ENCODE results near the gene PRKCQ.
"Not testable (repeated sequence)": the region's sequence is repeated elsewhere in the genome, so short reads cannot be mapped to it uniquely, and the experiment has no call there.

Gene PRKCQ

DNA sequence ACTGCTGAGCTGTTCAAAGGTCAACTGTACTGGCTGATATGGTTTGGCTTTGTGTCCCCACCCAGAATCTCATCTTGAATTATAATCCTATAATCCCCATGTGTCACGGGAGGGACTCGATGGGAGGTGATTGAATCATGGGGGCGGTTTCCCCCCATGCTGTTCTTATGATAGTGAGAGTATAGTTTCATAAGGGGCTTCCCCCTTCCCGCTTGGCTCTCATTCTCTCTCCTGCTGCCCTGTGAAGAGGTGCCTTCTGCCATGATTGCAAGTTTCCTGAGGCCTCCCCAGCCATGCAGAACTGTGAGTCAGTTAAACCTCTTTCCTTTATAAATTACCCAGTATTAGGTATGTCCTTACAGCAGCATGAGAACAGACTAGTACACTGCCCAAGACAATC is 140.2 kb downstream of the PRKCQ start:
- DNase-seq: not testable (repeated sequence)

DNA sequence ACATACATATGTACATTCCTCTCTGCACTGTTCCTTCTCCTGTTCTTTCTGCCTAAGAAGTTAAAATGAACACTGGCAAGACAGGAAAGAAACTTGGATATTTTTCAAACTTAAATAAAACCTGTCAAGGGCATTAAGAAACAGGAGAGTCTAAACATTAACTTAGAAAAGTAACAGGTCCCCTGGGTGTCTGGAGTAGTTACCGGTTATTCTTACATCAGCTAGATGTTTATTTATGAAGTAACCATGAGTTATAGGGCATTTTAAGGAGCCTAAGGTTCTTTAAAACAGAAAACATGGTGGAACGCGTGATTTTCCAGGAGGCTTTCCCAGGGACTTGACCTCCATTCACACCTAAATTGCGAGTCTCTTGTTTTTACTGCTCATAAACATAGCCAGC is 148.2 kb downstream of the PRKCQ start:
- no peak for DNase-seq

DNA sequence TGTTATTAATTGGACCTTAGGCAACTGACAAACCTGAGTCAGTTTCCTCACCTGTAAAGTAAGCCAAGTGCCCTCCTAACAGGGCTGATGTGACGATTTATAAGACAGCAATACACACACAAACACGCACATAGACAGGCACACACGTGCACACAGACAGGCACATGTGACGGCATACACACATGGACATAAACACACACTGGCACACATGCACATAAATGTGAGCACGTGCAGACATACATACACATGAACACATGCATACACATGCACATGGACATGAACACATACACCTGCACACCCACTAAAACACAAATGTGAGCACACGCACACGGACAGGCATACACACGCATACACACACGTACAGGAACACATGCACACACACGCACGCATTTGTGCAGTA is 148.9 kb downstream of the PRKCQ start:
- DNase-seq: no peak

DNA sequence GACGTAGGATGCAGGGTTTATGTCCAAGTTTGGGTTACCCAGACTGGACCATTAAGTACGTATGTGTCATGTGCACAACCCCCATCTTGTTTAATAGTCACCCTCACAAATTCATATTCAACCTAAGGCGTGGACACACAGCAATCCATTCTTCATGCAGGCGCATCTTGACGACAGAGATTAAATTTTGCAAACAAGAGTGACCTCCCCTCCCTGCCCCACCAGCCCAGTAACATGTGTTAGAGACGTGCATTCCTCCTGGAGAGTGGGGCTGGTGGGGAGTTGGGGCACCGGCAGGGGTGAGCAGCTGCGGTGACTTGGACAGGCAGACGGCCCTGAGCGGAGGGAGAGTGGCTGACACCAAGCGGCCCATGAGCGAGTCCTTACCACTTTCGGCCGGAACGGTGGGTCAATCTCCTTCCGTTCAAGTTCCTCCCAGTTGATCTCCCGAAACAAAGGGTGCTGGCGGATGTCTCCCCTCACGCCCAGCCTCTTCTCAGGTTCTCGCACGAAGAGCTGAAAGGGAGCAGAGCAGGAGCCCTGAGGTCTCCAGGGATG is 149.6 kb downstream of the PRKCQ start:
- DNase-seq: no peak

DNA sequence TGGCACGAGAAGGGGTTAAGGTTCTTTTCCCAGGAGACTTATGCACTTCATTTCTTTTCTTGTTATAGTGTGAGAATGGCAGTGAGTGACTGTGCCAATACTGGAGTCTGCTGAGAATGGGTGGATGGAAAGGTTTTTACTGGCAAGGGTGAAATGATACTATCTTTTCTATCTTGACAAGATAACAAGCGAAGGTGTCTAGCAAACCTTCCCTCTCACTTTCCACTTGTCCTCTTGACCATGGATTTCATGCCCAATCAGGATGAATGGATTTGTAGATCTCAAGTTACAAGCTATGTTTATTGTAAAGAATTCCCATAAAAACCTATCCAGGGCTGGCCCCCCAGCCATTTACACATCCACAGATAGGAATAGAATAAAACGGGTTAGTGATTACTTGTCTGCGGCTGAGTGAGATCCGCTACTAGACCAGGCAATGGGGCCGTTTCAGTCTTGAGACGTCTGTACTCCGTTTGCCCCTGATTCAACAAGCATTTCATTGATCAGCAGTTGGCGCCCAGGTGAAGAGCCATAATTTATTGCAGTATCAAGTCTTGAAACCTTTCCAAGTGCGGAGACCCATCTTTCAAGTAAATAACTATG is 152.6 kb downstream of the PRKCQ start:
- no peak for DNase-seq

DNA sequence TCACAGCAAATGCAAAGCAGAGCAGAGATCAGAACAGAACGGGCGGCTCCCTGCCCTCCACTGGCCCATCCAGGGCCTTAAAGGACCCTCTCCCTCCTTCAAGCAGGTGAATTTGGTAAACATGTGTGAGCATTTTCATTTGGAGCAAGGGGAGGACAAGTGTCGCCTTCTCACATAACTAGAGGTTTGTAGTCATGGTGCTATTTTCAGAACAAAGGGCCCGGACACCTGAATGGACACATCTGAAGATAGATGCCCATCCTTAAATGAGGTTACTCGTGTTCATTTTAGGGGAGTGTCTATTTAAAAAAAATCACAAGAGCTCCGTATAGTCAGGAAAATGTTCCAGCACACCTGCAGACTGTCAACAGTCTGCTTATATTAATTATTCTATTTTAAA is 153.8 kb downstream of the PRKCQ start:
- DNase-seq: no peak

DNA sequence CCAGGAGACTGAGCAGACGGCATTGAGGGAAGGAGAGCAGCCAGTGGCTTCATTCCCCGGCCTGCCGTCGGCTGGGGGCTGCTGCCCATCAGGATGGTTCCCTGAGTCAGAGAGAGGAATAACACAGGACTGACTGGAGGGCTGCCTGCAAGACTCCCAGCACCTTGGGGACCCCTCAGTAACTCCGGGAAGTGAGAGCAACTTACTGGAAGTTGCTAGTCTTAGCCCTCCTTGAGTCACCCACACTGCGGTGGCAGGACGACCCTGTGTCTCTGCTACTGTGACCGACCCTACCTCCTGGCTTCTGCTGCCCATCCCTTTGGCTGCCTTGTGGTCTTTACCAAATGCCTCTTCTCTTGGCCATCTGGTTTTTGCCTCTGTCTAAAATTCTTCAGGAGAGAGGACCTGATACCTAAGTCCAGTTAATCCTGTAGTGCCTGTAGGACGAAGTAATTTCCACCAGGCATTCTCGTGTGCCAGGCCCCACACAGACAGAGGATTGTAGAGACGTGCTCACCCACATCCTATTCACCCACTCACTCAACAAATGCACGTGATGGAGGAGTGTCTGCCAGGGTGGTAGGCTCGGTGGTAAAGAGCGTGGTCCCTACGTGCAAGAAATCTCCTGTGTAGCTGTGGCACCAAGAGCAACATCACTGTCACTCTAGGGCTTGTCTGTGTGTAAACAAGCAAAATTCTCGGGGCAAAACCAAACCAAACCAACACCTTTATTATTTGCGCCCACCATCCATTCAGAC is 156.5 kb downstream of the PRKCQ start:
- no peak for DNase-seq

DNA sequence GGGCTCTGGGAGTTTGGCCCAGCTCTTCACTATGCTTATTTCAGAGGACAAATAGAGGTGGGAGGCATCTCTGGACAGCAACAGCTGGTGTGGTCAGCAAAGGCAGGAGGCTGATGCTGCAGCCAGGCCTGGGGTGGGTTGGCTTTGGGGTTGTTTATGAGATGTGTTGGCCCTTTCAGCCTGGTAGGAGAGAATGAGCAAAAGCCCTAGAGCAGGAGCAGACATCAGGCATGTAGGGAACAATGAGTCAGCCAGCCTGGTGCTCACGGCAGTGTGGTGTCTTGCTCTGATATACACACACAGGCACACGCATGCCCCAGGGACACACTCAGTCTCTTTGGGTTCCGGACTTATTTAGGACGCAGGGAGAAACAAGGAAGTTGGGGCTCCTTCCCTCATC is 157.1 kb downstream of the PRKCQ start:
- no peak for DNase-seq

DNA sequence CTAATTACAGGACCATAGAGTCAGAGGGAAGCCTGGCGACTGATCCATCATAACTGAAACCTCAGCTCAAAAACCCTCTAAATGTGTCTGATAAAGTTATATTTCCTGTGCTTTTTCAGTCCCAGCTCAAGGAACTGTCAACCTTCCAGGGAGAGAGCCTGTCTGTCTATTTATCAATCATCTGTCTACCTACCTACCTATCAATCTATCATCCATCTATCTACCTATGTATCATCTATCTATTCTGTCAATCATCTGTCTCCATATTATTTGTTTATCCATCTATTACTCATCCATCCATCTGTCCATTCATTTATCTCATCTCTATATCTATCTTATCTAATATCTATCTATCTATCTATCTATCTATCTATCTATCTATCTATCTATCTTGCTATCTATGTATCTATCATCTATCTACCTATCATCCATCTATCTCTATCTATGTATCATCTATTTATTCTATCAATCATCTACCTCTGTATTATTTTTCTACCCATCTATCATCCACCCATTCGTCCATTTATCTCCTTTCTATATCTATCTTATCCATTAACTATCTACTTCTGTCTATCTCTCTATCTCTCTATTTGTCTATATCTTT is 161.4 kb downstream of the PRKCQ start:
- DNase-seq: no peak

DNA sequence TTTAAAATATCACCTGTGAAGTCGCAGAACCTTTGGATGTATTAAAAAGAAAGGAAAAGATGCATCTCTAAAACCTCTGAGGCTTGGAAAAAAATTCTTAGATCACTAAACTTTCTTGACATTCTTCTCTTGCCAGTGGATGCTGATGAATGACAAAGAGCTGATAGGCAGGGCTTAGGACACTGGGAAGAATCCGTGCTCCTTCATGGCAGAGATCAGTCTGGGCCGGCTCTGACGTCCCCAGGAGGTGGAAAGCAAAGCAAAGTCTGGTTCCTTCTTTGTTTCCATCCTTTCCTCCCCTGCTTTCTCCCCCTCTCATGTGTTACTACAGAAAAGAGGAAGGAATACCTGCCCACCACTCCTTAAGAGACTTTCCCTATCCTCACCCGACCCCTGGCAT is 161.9 kb downstream of the PRKCQ start:
- no peak for DNase-seq

DNA sequence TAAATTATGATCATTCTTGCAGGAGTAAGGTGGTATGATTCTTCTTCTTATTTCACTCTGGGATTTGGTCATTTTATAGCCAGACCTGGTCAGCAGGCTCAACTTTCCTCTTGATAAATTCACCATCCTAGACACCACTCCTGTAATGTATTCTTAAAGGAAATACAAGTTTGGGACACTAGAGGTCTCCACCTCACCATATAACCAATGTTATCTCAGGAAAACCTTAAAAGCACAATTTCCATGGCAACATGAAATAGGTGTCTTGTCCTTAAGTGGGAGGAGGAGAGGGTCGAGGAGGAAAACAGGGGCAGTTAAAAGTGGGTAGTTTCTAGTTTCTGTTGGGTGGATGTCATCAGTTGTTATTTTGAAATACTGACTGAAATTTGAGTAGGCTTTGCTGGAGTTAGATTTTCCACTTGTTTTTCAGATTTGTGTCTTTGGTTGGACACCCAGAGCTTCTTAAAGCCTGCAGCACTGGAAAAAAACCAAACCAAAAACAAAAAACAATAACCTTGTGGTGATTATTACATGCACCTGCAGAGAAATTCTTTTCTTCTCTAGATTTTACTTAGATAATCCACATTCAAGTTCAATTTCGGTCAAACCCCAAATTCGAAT is 163.1 kb downstream of the PRKCQ start:
- peak in 1 of 2 donors; percentile 66 for DNase-seq

DNA sequence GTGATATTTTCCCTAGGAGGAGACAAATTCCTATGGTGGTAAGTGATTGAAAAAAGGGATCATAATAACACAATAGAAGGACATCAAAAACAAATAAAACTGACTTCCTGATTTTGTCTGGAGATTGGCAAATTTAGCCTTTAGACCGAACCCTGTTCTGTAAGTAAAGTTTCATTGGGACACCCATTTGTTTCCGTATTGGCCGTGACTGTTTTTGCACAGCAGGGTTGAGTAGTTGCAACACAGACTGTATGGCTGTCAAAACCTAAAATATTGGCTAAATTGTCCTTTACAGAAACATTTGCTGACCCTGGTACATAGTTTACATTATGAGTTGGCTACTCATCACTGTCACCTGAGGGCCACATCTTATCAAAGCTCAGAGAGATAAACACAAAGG is 168.6 kb downstream of the PRKCQ start:
- no peak for DNase-seq

DNA sequence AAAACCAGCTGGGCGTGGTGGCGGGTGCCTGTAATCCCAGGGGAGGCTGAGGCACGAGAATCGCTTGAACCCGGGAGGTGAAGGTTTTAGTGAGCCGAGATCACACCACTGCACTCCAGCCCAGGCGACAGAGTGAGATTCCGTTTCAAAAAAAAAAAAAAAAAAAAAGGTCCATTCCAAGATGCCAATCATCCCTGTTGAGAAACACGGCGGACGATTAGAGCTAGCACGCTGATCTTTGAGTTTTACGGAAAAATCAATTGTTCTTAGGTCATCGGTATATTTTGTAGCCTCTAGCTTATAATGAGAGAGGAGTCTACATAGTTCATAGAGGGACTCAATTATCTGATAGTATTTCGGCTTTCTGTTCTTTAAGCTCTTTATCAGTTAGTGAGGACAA is 169.2 kb downstream of the PRKCQ start:
- DNase-seq: no peak

DNA sequence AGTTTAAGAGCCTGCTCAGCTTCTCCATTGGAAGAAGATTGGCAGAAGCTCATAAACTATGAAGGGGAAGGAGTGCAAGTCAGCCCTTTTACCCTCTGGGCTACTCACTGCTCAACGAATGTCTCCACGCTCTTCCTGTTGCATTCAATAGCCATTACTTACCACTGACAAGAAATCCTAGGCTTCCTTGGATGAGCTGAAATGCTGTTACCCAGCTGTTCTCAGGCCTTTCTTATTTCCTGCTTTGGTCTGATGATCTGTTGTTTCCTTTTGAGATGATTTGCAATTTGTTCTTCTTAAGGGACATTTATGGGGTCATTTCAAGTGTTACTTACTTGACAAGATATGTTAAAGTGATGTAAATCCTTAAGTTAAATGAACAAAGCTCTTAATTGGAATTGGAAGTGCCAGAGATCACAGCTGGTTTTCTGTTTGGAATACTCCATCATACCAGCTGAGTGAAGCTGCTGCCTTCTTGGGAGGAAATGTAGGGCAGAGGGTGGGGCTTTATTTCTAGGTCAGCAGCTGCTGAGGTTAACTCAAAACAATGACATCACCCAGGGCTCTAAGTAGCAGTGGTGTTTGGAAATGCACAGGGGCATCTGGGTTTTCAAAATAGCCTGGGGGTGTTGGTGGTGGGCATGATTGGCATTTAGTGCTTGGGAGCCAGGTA is 170.0 kb downstream of the PRKCQ start:
- DNase-seq: no peak

DNA sequence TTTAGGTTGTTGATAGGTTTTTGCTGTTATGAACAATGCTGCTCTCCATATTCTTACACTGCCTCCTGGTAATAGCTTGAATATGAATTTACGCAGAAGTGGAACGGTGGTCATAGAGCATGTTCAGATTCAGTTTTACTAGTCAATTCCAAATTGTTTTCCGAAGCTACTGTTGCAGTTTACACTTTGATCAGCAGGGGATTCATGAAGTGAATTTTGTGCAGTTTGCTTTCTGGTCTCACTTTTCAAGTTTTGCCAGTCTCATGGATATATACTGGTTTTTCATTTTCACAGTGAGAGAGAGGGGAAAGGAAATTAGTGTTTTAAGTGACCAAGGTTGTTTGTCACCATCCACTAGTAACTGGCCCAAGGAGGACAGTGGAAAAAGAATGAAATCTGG is 171.3 kb downstream of the PRKCQ start:
- no peak for DNase-seq

DNA sequence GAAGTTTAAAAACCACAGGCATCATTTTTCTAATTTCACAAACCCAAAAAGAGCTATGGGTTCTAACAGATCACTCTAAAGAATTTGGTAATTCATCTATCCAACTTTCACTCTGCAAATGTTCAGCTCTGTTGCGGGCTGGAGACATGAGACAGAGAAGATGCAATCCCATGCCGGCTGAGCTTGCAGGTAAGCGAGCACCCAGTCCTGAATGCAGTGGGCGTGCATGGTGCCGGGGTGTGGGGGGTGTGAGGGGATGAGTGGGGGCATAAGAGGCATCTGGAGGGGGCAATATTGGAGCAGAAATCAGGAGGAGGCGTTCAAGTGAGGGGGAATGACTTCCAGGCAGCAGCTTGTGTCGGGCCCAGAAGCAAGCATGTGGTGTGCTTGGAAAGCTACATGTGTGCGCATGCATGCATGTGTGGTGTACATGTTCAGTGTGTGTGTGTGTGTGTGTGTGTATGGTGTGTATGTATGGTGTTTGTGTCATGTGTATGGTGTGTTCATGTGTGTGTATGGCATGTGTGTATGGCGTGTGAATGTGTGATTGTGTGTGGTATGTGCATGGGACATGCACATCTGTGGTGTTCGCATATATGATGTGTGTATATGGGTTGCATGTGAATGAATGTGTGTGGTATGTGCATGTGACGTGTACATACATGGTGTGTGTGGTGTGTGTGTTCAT is 172.9 kb downstream of the PRKCQ start:
- no peak for DNase-seq

DNA sequence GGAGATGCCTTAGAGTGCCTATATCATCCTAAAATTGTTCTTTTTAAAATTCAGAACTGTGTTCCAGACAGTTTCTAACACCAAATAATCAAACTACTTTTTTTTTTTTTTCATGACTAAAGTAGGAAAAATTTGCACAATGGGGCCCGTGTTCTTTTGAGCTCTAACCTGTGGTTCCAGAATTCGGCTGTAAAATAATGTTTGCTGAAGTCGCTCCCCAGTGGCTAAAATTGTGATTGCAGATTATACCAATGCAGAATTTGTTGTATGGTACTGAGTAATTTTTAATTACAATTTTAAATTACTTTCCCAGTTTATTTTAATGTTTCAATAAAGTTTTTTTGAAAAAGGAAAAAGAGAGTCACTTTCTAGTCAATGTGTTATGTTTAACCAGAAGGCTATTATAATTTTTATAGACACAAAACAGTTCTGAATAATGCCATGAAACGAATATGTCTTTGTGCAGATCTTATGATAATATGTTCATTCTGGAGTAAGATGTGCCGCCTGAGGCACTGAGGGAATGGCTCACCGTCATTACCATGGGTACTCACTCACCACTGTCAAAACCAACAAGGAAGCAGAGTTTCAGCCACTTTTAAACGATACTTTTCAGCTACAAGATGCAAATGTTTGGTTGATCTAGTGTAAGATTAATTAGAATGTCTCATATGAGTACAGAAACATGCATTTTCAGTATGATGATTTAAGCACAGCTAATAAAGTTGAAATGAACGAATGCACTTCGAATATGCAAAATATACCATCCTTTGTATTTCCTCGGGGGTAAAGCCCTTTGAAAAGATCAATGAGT is 173.6 kb downstream of the PRKCQ start:
- DNase-seq: peak in 1 of 2 donors; percentile 12

DNA sequence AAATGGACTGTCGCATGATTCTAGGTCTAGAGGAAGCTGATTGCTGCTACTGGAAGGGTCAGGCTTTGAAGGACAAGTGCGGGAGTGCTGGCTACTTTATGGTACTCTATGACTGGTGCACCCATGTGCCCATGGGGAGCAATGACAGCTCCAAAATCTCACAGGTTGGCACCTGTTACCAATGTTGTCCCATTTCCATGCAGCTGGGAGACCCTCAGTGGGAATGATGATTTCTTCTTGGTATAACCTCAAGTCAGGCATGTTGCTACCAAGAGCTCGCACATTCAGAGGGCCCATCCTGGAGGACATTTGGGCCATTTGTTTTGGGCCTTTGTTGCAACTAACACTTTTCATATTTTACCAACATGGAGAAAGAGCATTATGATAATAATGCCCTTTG is 174.4 kb downstream of the PRKCQ start:
- no peak for DNase-seq

DNA sequence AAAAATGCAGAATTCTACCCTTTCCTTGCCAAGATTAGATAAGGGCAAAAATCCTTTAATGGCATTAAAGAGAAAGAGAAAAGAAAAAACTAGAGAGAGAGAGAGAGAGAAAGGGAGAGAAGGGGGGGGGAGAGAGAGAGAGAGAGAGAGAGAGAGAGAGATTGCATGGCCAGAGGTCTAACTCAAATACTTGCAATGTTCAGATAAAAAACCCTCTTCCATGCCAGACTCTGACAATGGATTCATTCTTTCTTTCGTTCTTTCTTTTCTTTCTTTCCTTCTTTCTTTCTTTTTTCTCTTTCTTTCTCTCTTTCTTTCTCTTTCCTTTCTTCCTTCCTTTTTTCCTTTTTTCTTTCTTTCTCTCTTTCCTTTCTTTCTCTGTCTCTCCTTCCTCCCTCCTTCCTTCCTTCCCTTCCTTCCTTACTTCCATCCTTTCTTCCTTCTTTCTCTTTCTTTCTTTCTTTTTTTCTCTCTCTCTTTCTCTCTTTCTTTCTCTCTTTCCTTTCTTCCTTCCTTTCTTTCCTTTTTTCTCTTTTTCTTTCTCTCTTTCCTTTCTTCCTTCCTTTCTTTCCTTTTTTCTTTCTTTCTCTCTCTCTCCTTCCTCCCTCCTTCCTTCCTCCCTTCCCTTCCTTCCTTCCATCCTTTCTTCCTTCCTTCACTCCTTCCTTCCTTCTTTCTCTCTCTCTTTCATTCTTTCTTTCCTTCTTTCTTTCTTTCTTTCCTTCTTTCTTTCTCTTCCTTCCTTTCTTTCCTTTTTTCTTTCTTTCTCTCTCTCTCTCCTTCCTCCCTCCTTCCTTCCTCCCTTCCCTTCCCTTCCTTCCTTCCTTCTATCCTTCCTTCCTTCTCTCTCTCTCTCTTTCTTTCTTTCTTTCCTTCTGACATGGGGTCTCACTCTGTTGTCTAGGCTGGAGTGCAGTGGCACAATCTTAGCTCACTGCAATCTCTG is 175.7 kb downstream of the PRKCQ start:
- no peak for DNase-seq

DNA sequence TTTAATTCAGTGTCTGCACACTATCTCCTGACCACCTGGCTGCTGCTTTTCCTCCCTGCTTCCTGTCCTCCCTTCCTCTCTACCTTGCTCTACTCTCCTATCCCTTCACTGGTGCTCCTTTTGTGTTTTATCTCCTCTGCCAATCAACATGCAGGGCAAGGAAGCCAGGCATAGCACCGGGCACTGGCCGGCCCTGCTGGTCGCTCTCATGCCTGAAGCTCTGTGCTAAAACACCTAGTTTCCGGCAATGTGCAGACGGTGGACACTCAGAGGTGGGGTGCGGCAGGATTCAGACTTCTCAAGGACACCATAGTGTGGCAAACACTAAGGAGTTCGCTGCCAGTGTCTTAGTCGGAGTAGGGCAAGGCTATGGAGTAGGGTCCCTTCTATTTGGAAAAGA is 177.1 kb downstream of the PRKCQ start:
- no peak for DNase-seq
